Peyer's patch (tissue), 4 donors: ENCODE results near the gene CALB2.

Source experiments
- CTCF ChIP-seq, 6 experiments: fragments of 450-650 bp in 4 of 6; fragments of 200-600 bp in 2 of 6; sonication (generic) in 1 of 6; IDR thresholded peaks; one replicate each; pipeline ENCODE4 v1.5.1; 2017 to 2019; ENCODE audit warnings: antibody characterized with exemption in 6 of 6, mild to moderate bottlenecking in 3 of 6, moderate library complexity in 1 of 6
- POLR2A ChIP-seq, 2 donors: fragments of 450-650 bp; IDR thresholded peaks; one replicate each; pipeline ENCODE4 v1.5.1; 2017; ENCODE audit warnings: antibody characterized with exemption in 2 of 2, mild to moderate bottlenecking in 2 of 2, moderate library complexity in 2 of 2

GRCh38 chr16:71380831-71381230 lies 22.3 kb downstream of the CALB2 start:
- no peak for TF ChIP-seq CTCF (IDR thresholded peaks at IDR 0.05)
- no peak for TF ChIP-seq POLR2A (IDR thresholded peaks at IDR 0.05)
